Activated T-cell treated with anti-CD3 and anti-CD28 coated beads, Interleukin-2, amount 50 U/mL, for 72 hours (primary cell): ENCODE data around the gene ENAM. TPM values are rescaled to one million over a fixed set of nuclear protein-coding genes. Genes with fewer than 3 reads are reported as not detected.

Source experiments
- total RNA-seq, 2 donors: library from RNA; stranded (reverse); gene quantifications; one replicate each; pipeline ENCODE4 v1.2.3, GENCODE V29; 2022

The ENAM gene
- total RNA-seq, 2 donors from 2014 or later, result not detected

Other genes with a start within 250 kb of the ENAM start
- gene SMR3B, start 245.6 kb upstream of the ENAM start, total RNA-seq, result not detected
- gene OPRPN, start 230.8 kb upstream of the ENAM start, total RNA-seq, result not detected
- not detected for gene MUC7, start 156.5 kb upstream of the ENAM start, total RNA-seq
- not detected for gene AMTN, start 110.2 kb upstream of the ENAM start, total RNA-seq
- not detected for gene AMBN, start 36.5 kb upstream of the ENAM start, total RNA-seq
- gene JCHAIN, start 37.8 kb downstream of the ENAM start, total RNA-seq, result under 1 TPM in 1 of 2 donors, not detected in 1; 0.49 TPM
- 10 to 100 TPM; 24.3 to 26.0 TPM for gene UTP3, start 59.8 kb downstream of the ENAM start, total RNA-seq
- gene RUFY3, start 93.2 kb downstream of the ENAM start, total RNA-seq, result 10 to 100 TPM; 27.6 to 30.2 TPM
- 100 to 1,000 TPM; 107 to 132 TPM for gene GRSF1, start 211.1 kb downstream of the ENAM start, total RNA-seq